SH-SY5Y (cell line): ENCODE measurements around the gene FRMD5.

Experiments used
- GATA2 ChIP-seq: IDR thresholded peaks from 2 replicates; pipeline ENCODE4 v1.6.1; 2011; ENCODE audit warnings: mild to moderate bottlenecking, low read depth, low read length
- GATA3 ChIP-seq: IDR thresholded peaks from 2 replicates; pipeline ENCODE4 v1.6.1; 2011; ENCODE audit warnings: low read depth, mild to moderate bottlenecking, low read length, moderate library complexity

DNA sequence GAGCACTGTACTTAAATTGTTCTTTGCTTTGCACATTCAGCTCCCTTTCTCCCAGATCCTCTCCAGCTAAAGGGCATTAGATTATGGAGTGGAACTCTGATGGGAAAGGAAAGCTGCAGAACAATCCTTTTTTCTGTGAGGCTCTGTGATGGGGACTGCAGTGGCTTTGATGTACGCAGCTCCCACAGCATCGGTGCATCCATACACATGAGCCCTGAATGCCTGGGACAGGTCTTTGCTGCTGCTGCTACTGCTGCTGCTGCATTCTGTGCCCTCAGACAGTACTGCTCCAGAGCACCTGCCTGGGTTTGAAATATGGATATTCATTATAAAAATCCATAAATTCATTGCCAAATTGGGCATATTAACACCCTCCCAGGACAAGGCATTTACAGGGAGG is 203.9 kb downstream of the FRMD5 start:
- TF ChIP-seq GATA2 (no peak), GATA3 (no peak)
